ENCODE data around the gene LPCAT1. TPM values are rescaled to one million over a fixed set of nuclear protein-coding genes. Genes with fewer than 3 reads are reported as not detected.
A peak's percentile ranks its signal among the peaks of the same experiment; 100 is the strongest.

Gene LPCAT1
- total and polyA plus RNA-seq, 2 of the 4 experiments (the other 2 are of a cell fraction): 17.7 to 33.6 TPM

- TF ChIP-seq RCOR1 (IDR thresholded peaks at IDR 0.05; ENCODE audit: insufficient replicate concordance, low read length): no peak
Measured at GRCh38 chr5:1478271-1479035, 45.3 kb downstream of the LPCAT1 start (continued).

- no TSS peak for BruUV-seq (replicated peaks)
- dilution Hi-C loops (cut with HindIII; ENCODE audit: low sequenced_read_pairs, unreplicated experiment): no loop called here
- H3K4me1 ChIP-seq (ENCODE audit: control insufficient read depth, insufficient read depth, low read length): no peaks in the 10 kb centered on the region
- H3K18ac ChIP-seq (ENCODE audit: low read depth, low read length): no peak overlapping the region
- H2AK5ac ChIP-seq (ENCODE audit: low read depth, low read length): no peak overlapping the region
- peaks cover 3% of the 10 kb centered on the region; the same call in 1 of the 2 replicates for H3K9me1 ChIP-seq (ENCODE audit: insufficient read depth, low read length)
- no peak overlapping the region for H3K23ac ChIP-seq (ENCODE audit: low read depth, low read length)
- no peak overlapping the region for H3K56ac ChIP-seq (ENCODE audit: extremely low read depth, insufficient read depth, low read length)
- TF ChIP-seq MAFK (IDR thresholded peaks at IDR 0.05; ENCODE audit: low read depth, low read length) (peak; percentile 47; the same call in 1 of the 2 replicates), USF2 (IDR thresholded peaks at IDR 0.05; ENCODE audit: low read depth, low read length) (no peak), CHD1 (IDR thresholded peaks at IDR 0.05; ENCODE audit: low read depth, low read length) (no peak)
- H2AK9ac ChIP-seq (replicated peaks; ENCODE audit: low read depth, low read length, poor library complexity): no peak overlapping the region
- peaks cover 20% of the 10 kb centered on the region for H4K20me1 ChIP-seq (ENCODE audit: insufficient read depth, low read length)
- H3K4me2 ChIP-seq (ENCODE audit: low read depth, low read length): no peak overlapping the region
- no peak overlapping the region for H2BK20ac ChIP-seq (ENCODE audit: low read depth, low read length)
- no peak overlapping the region for H4K5ac ChIP-seq (ENCODE audit: low read depth, low read length)
- DNase-seq (peak; percentile 15), ATAC-seq (ENCODE audit: low read depth) (no peak)
- H2BK15ac ChIP-seq (ENCODE audit: low read depth, low read length): no peak overlapping the region
- intact Hi-C loops (cut with micrococcal nuclease): loop anchor here (5.0 kb wide), 1 partner anchor 45 kb away; the partner anchor contains the start of gene LPCAT1
- no peak overlapping the region for H3K4me3 ChIP-seq (ENCODE audit: insufficient read depth, low read depth, low read length)
- H3K79me1 ChIP-seq (ENCODE audit: low read depth in 1 of 2, low read length in 2 of 2): peaks cover 0 to 3% of the 10 kb centered on the region in 2 experiments; a peak in 1 of 4 replicates
- no peaks in the 10 kb centered on the region for H3K9me3 ChIP-seq (ENCODE audit: control insufficient read depth, insufficient read depth, low read length)
- H3K27ac ChIP-seq (ENCODE audit: insufficient read depth, low read length): no peak overlapping the region
- no peak overlapping the region for H2BK5ac ChIP-seq (ENCODE audit: low read depth, low read length, poor library complexity, severe bottlenecking)
- H3K9ac ChIP-seq (ENCODE audit: low read depth, low read length): no peak overlapping the region
- no peak overlapping the region for H4K91ac ChIP-seq (ENCODE audit: insufficient read depth, low read depth, low read length)
- no peaks in the 10 kb centered on the region for H3K27me3 ChIP-seq (ENCODE audit: control insufficient read depth, insufficient read depth, low read length)
- no peak overlapping the region for H3K4ac ChIP-seq (ENCODE audit: low read depth, low read length)
- H2AFZ ChIP-seq (replicated peaks; ENCODE audit: low read length, poor library complexity): no peak overlapping the region
- ChIA-PET POLR2A (ENCODE audit: unreplicated experiment) (no interaction called here), CTCF (no interaction called here)
- H2BK120ac ChIP-seq (ENCODE audit: low read depth, low read length): no peak overlapping the region
- H3K14ac ChIP-seq (replicated peaks; ENCODE audit: low read depth, low read length): no peak overlapping the region
- WGBS, 2 experiments (ENCODE audit: extremely low coverage in 2 of 2, insufficient read length in 1 of 2): 93% methylated on average over 13 of the region's 16 CpGs; no CpG with 5 or more reads in 1 of the 2 experiments
- no peak overlapping the region for H4K8ac ChIP-seq (ENCODE audit: low read depth in 2 of 2, low read length in 2 of 2)
- in situ Hi-C loops (cut with MboI; ENCODE audit: low sequenced_read_pairs): no loop called here
- peaks cover 56% of the 10 kb centered on the region for H3K36me3 ChIP-seq (ENCODE audit: control insufficient read depth, insufficient read depth, low read length)
Measured at GRCh38 chr5:1477341-1477740, 46.4 kb downstream of the LPCAT1 start.

Measured in IMR-90 (cell line).